Tibial artery (tissue), 4 donors: ENCODE data around the gene TSPAN4.

Experiments
- DNase-seq, 2 donors: peaks; one replicate each; pipeline ENCODE4 v3.0.0-alpha.2; 2019
- H3K27ac ChIP-seq, 2 donors: fragments of 200-600 bp; sonication (generic) in 1 of 2; 1 replicate in 1 of 2; 2 replicates in 1 of 2; pipeline ENCODE4 v1.5.1; 2018 to 2019; ENCODE audit warnings: mild to moderate bottlenecking in 1 of 2
- H3K27me3 ChIP-seq, 2 donors: fragments of 200-600 bp; sonication (generic) in 1 of 2; one replicate each; pipeline versions ENCODE4 v1.5.1 to v1.6.0; 2016 to 2019
- H3K36me3 ChIP-seq, 3 donors: fragments of 200-600 bp; sonication (generic) in 2 of 3; one replicate each; pipeline ENCODE4 v1.5.1; 2016 to 2019; ENCODE audit warnings: mild to moderate bottlenecking in 2 of 3
- H3K4me1 ChIP-seq, 4 donors: fragments of 200-600 bp; sonication (generic) in 2 of 4; 1 replicate in 3 of 4; 2 replicates in 1 of 4; pipeline ENCODE4 v1.5.1; 2016 to 2019
- H3K4me3 ChIP-seq, 2 donors: fragments of 200-600 bp; sonication (generic) in 1 of 2; 1 replicate in 1 of 2; 2 replicates in 1 of 2; pipeline ENCODE4 v1.5.1; 2018 to 2019; ENCODE audit warnings: mild to moderate bottlenecking in 2 of 2
- H3K9me3 ChIP-seq, 3 donors: fragments of 200-600 bp; sonication (generic) in 1 of 3; one replicate each; pipeline ENCODE4 v1.5.1; 2016 to 2019
- CTCF ChIP-seq, 2 experiments: fragments of 200-600 bp in 1 of 2; fragments of 450-650 bp in 1 of 2; IDR thresholded peaks; one replicate each; pipeline ENCODE4 v1.5.1; 2017 to 2019; ENCODE audit warnings: antibody characterized with exemption in 2 of 2, mild to moderate bottlenecking in 1 of 2, moderate library complexity in 1 of 2
- intact Hi-C: fragments of 100-400 bp; cut with DNase I; formaldehyde crosslinking; loops from one replicate; pipeline ENCODE4 v1.15.0; 2023; ENCODE audit warnings: low total_unique reads

Gene TSPAN4

GRCh38 chr11:870127-870413, 27.4 kb downstream of the TSPAN4 start:
- no peaks in the 10 kb centered on the region for H3K4me1 ChIP-seq
- H3K4me3 ChIP-seq, result no peak overlapping the region
- no peaks in the 10 kb centered on the region for H3K9me3 ChIP-seq
- intact Hi-C loops, result no loop called here
- DNase-seq, result no peak
- H3K36me3 ChIP-seq, result peaks cover 0 to 67% (median 27%) of the 10 kb centered on the region in 3 donors
- no peaks in the 10 kb centered on the region for H3K27me3 ChIP-seq
- TF ChIP-seq CTCF (IDR thresholded peaks at IDR 0.05), result no peak
- no peak overlapping the region for H3K27ac ChIP-seq

- DNase-seq, result no peak
- intact Hi-C loops, result no loop called here
- Histone ChIP-seq H3K36me3 (peaks cover 0 to 67% (median 23%) of the 10 kb centered on the region in 3 donors), H3K27me3 (no peaks in the 10 kb centered on the region), H3K4me1 (no peaks in the 10 kb centered on the region), H3K9me3 (no peaks in the 10 kb centered on the region), H3K4me3 (no peak overlapping the region), H3K27ac (no peak overlapping the region)
- TF ChIP-seq CTCF (IDR thresholded peaks at IDR 0.05), result no peak
These were observed 27.8 kb downstream of the TSPAN4 start for GRCh38 chr11:870418-870817.

GRCh38 chr11:871472-871871, 28.8 kb downstream of the TSPAN4 start:
- no peak for DNase-seq
- Histone ChIP-seq H3K9me3 (no peaks in the 10 kb centered on the region), H3K27ac (no peak overlapping the region), H3K36me3 (peaks cover 0 to 66% (median 14%) of the 10 kb centered on the region in 3 donors), H3K27me3 (no peaks in the 10 kb centered on the region), H3K4me1 (no peaks in the 10 kb centered on the region), H3K4me3 (no peak overlapping the region)
- TF ChIP-seq CTCF (IDR thresholded peaks at IDR 0.05), result no peak
- intact Hi-C loops, result no loop called here

GRCh38 chr11:872799-873198, 30.1 kb downstream of the TSPAN4 start:
- no peak for TF ChIP-seq CTCF (IDR thresholded peaks at IDR 0.05)
- Histone ChIP-seq H3K36me3 (peaks cover 0 to 58% (median 6%) of the 10 kb centered on the region in 3 donors), H3K27me3 (no peaks in the 10 kb centered on the region), H3K4me1 (no peaks in the 10 kb centered on the region), H3K9me3 (no peaks in the 10 kb centered on the region), H3K27ac (no peak overlapping the region), H3K4me3 (no peak overlapping the region)
- DNase-seq, result no peak
- intact Hi-C loops, result no loop called here

- no peak for DNase-seq
- no peak for TF ChIP-seq CTCF (IDR thresholded peaks at IDR 0.05)
- no peaks in the 10 kb centered on the region for H3K4me1 ChIP-seq
- no peaks in the 10 kb centered on the region for H3K27me3 ChIP-seq
- peaks cover 0 to 52% (median 6%) of the 10 kb centered on the region in 3 donors for H3K36me3 ChIP-seq
- no peaks in the 10 kb centered on the region for H3K9me3 ChIP-seq
- H3K27ac ChIP-seq, result no peak overlapping the region
- H3K4me3 ChIP-seq, result no peak overlapping the region
- intact Hi-C loops, result no loop called here
These were observed 31.1 kb downstream of the TSPAN4 start for GRCh38 chr11:873706-874105.

GRCh38 chr11:875203-875602, 32.6 kb downstream of the TSPAN4 start:
- TF ChIP-seq CTCF (IDR thresholded peaks at IDR 0.05), result no peak
- intact Hi-C loops, result no loop called here
- peaks cover 6 to 52% (median 11%) of the 10 kb centered on the region in 3 donors for H3K36me3 ChIP-seq
- H3K4me1 ChIP-seq, result no peaks in the 10 kb centered on the region
- H3K4me3 ChIP-seq, result no peak overlapping the region
- H3K9me3 ChIP-seq, result no peaks in the 10 kb centered on the region
- DNase-seq, result no peak
- H3K27ac ChIP-seq, result no peak overlapping the region
- no peaks in the 10 kb centered on the region for H3K27me3 ChIP-seq
